ENCODE results near the gene WDFY3. TPM values are rescaled to one million over a fixed set of nuclear protein-coding genes. Genes with fewer than 3 reads are reported as not detected.

WDFY3 gene
- total and polyA plus RNA-seq, 9 of the 15 experiments (the other 6 are each of a cell fraction or from before 2014, with no cell fraction given): 0.58 to 13.5 (median 9.4) TPM

DNA sequence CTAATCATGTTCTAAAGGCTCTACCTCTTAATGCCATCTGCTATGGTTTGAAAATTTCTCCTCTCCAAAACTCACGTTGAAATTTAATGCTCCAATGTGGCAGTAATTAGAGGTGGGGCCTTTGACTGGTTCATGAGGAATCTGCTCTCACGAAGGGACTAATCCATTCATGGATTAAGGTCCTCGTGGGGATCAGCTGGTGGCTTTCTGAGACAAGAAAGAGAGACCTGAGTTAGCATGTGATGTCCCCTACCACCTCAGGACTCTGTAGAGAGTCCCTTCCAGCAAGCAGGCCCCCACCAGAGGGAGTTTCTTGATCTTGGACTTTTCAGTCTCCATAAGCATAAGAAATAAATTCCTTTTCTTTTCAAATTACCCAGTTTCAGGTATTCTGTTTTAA is 65.3 kb downstream of the WDFY3 start:
- H3K4me3 ChIP-seq: no peak overlapping the region
- intact Hi-C loops (cut with micrococcal nuclease) (no loop called here), in situ Hi-C loops (cut with MboI) (no loop called here)
- no peaks in the 10 kb centered on the region for H3K27me3 ChIP-seq (ENCODE audit: control insufficient read depth in 2 of 2, insufficient read depth in 2 of 2, low read length in 2 of 2)
- H3K9me3 ChIP-seq (replicated peaks; ENCODE audit: control insufficient read depth, insufficient read depth, low read depth, low read length): no peaks in the 10 kb centered on the region
- DNase-seq (ENCODE audit: extremely low read depth in 1 of 4, low spot score in 3 of 4) (no peak), ATAC-seq (no peak), FAIRE-seq (no peak)
- no peak overlapping the region for H2AFZ ChIP-seq (ENCODE audit: low read depth, low read length)
- no peak overlapping the region for H3K9ac ChIP-seq (ENCODE audit: insufficient read depth in 1 of 2, low read depth in 2 of 2, low read length in 2 of 2)
- no peaks in the 10 kb centered on the region for H3K36me3 ChIP-seq (ENCODE audit: control insufficient read depth, insufficient read depth, low read length)
- CTCF ChIA-PET (ENCODE audit: low intra/inter-chr PET ratio): no interaction called here
- H3K4me2 ChIP-seq (ENCODE audit: insufficient read depth, low read length): no peak overlapping the region
- 19% methylated on average over 3 of the region's 3 CpGs for WGBS (ENCODE audit: insufficient coverage, low coverage, missing lambda C conversion rate)
- no peaks in the 10 kb centered on the region for H3K79me2 ChIP-seq (ENCODE audit: control insufficient read depth, insufficient read depth, low read length)
- H3K27ac ChIP-seq (ENCODE audit: extremely low read depth, low read depth, low read length): no peak overlapping the region
- POLR2A ChIA-PET: no interaction called here
- no peaks in the 10 kb centered on the region for H3K9me1 ChIP-seq (ENCODE audit: control insufficient read depth, insufficient read depth, low read length)
- H4K20me1 ChIP-seq (replicated peaks; ENCODE audit: control insufficient read depth, insufficient read depth, low read length): no peaks in the 10 kb centered on the region
- no peaks in the 10 kb centered on the region for H3K4me1 ChIP-seq (replicated peaks in 1 of 2; ENCODE audit: control insufficient read depth in 2 of 2, insufficient read depth in 2 of 2, low read length in 2 of 2)
- no peak for TF ChIP-seq HIVEP1 (CRISPR knock-in tag; IDR thresholded peaks at IDR 0.05)
- TF ChIP-seq KLF1 (tag; IDR thresholded peaks at IDR 0.05): no peak
- TF ChIP-seq, protein P1, sequence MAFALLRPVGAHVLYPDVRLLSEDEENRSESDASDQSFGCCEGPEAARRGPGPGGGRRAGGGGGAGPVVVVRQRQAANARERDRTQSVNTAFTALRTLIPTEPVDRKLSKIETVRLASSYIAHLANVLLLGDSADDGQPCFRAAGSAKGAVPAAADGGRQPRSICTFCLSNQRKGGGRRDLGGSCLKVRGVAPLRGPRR (CRISPR knock-in tag; IDR thresholded peaks at IDR 0.05): no peak
- TF ChIP-seq ZNF431 (CRISPR knock-in tag; IDR thresholded peaks at IDR 0.05): no peak
- TF ChIP-seq, protein P2, sequence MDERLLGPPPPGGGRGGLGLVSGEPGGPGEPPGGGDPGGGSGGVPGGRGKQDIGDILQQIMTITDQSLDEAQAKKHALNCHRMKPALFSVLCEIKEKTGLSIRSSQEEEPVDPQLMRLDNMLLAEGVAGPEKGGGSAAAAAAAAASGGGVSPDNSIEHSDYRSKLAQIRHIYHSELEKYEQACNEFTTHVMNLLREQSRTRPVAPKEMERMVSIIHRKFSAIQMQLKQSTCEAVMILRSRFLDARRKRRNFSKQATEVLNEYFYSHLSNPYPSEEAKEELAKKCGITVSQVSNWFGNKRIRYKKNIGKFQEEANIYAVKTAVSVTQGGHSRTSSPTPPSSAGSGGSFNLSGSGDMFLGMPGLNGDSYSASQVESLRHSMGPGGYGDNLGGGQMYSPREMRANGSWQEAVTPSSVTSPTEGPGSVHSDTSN (CRISPR knock-in tag; IDR thresholded peaks at IDR 0.05; ENCODE audit: low read depth): no peak
- TF ChIP-seq, protein P2 (tag; conservative IDR thresholded peaks at IDR 0.05; ENCODE audit: low read depth): no peak
- BruUV-seq (replicated peaks): no TSS peak
